HL-60/S4 treated with retinoic acid at 250 ng/mL for 4 days and 3 days (cell line): Measurements from ENCODE around the gene LHX3.

Experiments
- in situ Hi-C: fragments of 300-500 bp; cut with MboI; formaldehyde crosslinking; loops from 2 replicates; pipeline ENCODE4 v1.7.0; 2022; ENCODE audit warnings: low sequenced_read_pairs

The LHX3 gene

GRCh38 chr9:136209786-136210185, 4.9 kb upstream of the LHX3 start:
- in situ Hi-C loops, result no loop called here

- in situ Hi-C loops, result no loop called here
These were observed 4.3 kb upstream of the LHX3 start for GRCh38 chr9:136209232-136209631.

GRCh38 chr9:136208675-136209074, 3.7 kb upstream of the LHX3 start:
- in situ Hi-C loops, result no loop called here

GRCh38 chr9:136207616-136208015, 2.7 kb upstream of the LHX3 start:
- in situ Hi-C loops, result no loop called here

- in situ Hi-C loops, result no loop called here
These were observed 1.8 kb upstream of the LHX3 start for GRCh38 chr9:136206602-136207275.

GRCh38 chr9:136205707-136205992, 722 bp upstream of the LHX3 start:
- in situ Hi-C loops, result no loop called here

GRCh38 chr9:136204145-136204805, 653 bp downstream of the LHX3 start:
- in situ Hi-C loops, result no loop called here

GRCh38 chr9:136203408-136204144, 1.4 kb downstream of the LHX3 start:
- in situ Hi-C loops, result no loop called here

GRCh38 chr9:136202454-136203407, 2.2 kb downstream of the LHX3 start:
- in situ Hi-C loops, result no loop called here

GRCh38 chr9:136201609-136202453, 3.1 kb downstream of the LHX3 start:
- in situ Hi-C loops, result no loop called here

GRCh38 chr9:136201174-136201573, 3.8 kb downstream of the LHX3 start:
- in situ Hi-C loops, result no loop called here

- in situ Hi-C loops, result no loop called here
These were observed 4.5 kb downstream of the LHX3 start for GRCh38 chr9:136200424-136200823.

- in situ Hi-C loops, result no loop called here
These were observed 5.3 kb downstream of the LHX3 start for GRCh38 chr9:136199391-136200288.

- in situ Hi-C loops, result no loop called here
These were observed 6.3 kb downstream of the LHX3 start for GRCh38 chr9:136198605-136199083.

- in situ Hi-C loops, result no loop called here
These were observed 6.9 kb downstream of the LHX3 start for GRCh38 chr9:136197930-136198604.

GRCh38 chr9:136197084-136197875, 7.6 kb downstream of the LHX3 start:
- in situ Hi-C loops, result no loop called here

- in situ Hi-C loops, result no loop called here
These were observed 8.4 kb downstream of the LHX3 start for GRCh38 chr9:136196404-136197083.
